Progenitor cell of endocrine pancreas (in vitro differentiated cells): Measurements from ENCODE around the gene PEG3. TPM values are rescaled to one million over a fixed set of nuclear protein-coding genes. Genes with fewer than 3 reads are reported as not detected.

Experiments used
- DNase-seq: peaks from one replicate; pipeline ENCODE4 v3.0.0; 2021; ENCODE audit warnings: low spot score; ENCODE audit not compliant: unreplicated experiment
- H3K27ac Mint-ChIP-seq: 2 replicates; pipeline ENCODE4 v1.8.0; 2021; ENCODE audit warnings: mild to moderate bottlenecking, moderate library complexity, mixed read lengths
- H3K27me3 Mint-ChIP-seq: 2 replicates; pipeline ENCODE4 v1.8.0; 2021; ENCODE audit warnings: mixed read lengths
- H3K36me3 Mint-ChIP-seq: 2 replicates; pipeline ENCODE4 v1.8.0; 2022; ENCODE audit warnings: mixed read lengths; ENCODE audit not compliant: insufficient read depth
- H3K4me1 Mint-ChIP-seq: 2 replicates; pipeline ENCODE4 v1.8.0; 2021; ENCODE audit warnings: low read depth, mixed read lengths
- H3K4me3 Mint-ChIP-seq: 2 replicates; pipeline ENCODE4 v1.8.0; 2021; ENCODE audit warnings: low read depth, mild to moderate bottlenecking, moderate library complexity, mixed read lengths
- H3K9me3 Mint-ChIP-seq: 2 replicates; pipeline ENCODE4 v1.8.0; 2021; ENCODE audit warnings: low read depth, mixed read lengths
- long read RNA-seq: library from polyadenylated mRNA; unstranded; transcript quantifications from one replicate; pipeline ENCODE4 v2.0.0, GENCODE V29; 2020
- total RNA-seq: library from RNA; stranded (reverse); gene quantifications from 2 replicates; pipeline ENCODE4 v1.2.1, GENCODE V29; 2021
- TF ChIP-seq, protein P1 (sequence below): fragments of 200-600 bp; sonication (generic); IDR thresholded peaks from one replicate; pipeline ENCODE4 v1.5.0; 2021; ENCODE audit warnings: antibody characterized with exemption, mild to moderate bottlenecking; ENCODE audit not compliant: unreplicated experiment

Gene PEG3
- total RNA-seq = not detected in 2 replicates
- long read RNA-seq = 0 reads

DNA sequence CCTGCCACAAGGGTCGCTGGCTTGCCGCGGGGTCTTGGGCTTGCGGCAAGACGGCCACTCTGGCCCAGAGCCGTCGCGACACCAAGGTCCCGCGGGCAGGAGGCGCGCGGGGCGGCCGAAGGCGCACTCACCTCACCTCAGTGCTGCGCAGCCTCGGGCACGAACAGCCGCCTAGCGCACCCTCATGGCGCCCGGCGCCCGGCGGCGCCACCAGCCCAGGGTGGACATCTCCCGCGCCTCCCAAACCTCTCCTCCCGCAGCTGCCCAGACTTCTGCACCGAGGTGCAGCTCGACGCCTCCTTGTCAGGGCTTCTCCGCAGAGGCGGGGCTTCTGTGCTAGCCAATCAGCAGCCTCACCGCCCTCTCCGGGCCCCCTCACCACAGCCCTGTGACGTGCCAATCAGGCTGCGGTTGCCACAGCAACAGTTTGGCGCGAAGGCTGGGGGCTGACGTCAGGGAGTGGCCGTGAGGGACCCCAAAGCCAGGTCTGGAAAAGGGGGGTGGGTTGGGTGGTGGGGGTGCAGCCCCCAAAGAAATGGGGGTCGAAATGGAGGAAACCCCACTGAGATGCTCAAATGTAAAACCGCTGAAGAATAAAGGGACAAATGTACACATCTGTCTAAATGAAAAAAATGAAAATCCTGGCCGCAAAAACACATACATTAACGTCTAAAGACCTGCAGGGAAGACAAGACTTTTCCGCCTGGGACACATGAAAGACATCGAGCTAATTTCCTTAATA, at the start of gene PEG3, which contains the start of gene ZIM2:
PEG3 (minus strand) TSS at position 276 of the 742 bp plus-strand sequence. CDS start 16,071 bp downstream, outside the sequence.
ZIM2 (minus strand) TSS at position 276 of the 742 bp plus-strand sequence. CDS start 16,449 bp downstream, outside the sequence.
- TF ChIP-seq, protein P1, sequence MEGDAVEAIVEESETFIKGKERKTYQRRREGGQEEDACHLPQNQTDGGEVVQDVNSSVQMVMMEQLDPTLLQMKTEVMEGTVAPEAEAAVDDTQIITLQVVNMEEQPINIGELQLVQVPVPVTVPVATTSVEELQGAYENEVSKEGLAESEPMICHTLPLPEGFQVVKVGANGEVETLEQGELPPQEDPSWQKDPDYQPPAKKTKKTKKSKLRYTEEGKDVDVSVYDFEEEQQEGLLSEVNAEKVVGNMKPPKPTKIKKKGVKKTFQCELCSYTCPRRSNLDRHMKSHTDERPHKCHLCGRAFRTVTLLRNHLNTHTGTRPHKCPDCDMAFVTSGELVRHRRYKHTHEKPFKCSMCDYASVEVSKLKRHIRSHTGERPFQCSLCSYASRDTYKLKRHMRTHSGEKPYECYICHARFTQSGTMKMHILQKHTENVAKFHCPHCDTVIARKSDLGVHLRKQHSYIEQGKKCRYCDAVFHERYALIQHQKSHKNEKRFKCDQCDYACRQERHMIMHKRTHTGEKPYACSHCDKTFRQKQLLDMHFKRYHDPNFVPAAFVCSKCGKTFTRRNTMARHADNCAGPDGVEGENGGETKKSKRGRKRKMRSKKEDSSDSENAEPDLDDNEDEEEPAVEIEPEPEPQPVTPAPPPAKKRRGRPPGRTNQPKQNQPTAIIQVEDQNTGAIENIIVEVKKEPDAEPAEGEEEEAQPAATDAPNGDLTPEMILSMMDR = no peak
- no peaks in the 10 kb centered on the region for H3K27me3 Mint-ChIP-seq
- no peak within 1 kb of the TSS for H3K27ac Mint-ChIP-seq
- DNase-seq = no peak
- H3K4me3 Mint-ChIP-seq = no peak within 1 kb of the TSS
- peaks cover 13% of the 10 kb centered on the region for H3K36me3 Mint-ChIP-seq
- H3K9me3 Mint-ChIP-seq = peaks cover 28% of the 10 kb centered on the region
- H3K4me1 Mint-ChIP-seq = no peaks in the 10 kb centered on the region

DNA sequence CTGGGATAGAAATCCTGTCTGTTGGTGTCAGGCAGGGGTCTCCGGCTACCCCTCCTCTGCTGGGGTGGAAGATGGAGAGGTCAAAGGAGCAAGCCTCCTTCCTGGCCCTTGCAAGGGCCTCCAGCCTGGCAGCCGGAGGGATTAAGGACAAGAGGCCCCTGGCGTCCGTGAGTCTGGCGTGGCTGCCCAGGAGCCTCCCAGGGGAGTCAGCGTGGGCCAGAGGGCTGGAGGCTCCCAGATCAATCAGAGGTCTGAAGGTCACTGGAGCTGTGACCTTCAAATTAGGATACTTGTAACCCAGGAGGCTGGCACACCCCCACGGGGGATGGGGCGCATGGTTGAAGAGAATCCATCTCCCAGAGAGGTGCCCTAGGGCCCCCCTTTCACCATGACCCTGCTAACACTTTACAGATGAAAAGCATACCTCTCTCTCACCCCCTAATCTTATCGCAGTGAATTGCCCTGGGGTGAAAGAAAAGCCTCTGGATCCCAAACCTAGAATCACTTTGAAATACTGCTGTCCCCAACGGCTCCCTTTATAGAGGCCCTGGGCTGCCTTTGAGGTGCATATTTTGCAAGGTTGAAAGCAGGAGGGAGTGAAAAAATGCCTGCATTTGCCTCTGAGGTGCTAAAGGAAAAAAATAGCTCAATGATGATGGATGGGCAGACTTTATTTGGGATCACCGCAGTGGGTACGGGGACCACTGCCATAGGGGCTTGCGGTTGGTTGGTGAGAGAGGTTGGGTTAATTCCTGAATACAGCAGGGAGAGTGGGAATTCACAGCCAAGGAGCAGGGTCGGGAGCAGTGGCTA, 44.9 kb upstream of the PEG3 start:
- DNase-seq = no peak
- Mint-ChIP-seq H3K9me3 (peaks cover 54% of the 10 kb centered on the region), H3K27ac (no peak overlapping the region), H3K36me3 (peaks cover 7% of the 10 kb centered on the region), H3K4me1 (no peaks in the 10 kb centered on the region), H3K27me3 (no peaks in the 10 kb centered on the region), H3K4me3 (no peak overlapping the region)
- TF ChIP-seq, protein P1 = no peak

DNA sequence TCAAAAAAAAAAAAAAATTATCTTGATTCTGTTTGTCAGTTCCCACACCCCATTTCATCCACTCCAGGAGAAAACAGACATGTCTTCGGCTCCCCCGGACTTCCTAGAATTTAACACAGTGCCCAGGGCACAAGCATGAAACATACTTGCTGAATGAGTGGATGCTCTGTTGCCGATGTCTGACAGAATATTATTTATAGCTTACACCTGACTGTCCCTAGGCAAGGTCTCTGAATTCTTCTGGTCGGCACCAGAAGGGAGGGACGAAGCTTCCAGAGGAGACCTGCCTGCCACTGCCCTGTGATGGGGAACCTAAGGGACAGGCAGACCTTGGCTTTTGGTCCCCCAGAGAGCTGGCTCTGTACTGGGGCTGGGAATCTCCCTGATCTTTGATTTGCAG, 43.9 kb upstream of the PEG3 start:
- Mint-ChIP-seq H3K4me1 (no peaks in the 10 kb centered on the region), H3K27ac (no peak overlapping the region), H3K36me3 (peaks cover 5% of the 10 kb centered on the region), H3K9me3 (peaks cover 55% of the 10 kb centered on the region), H3K27me3 (no peaks in the 10 kb centered on the region), H3K4me3 (no peak overlapping the region)
- TF ChIP-seq, protein P1 = no peak
- DNase-seq = no peak

DNA sequence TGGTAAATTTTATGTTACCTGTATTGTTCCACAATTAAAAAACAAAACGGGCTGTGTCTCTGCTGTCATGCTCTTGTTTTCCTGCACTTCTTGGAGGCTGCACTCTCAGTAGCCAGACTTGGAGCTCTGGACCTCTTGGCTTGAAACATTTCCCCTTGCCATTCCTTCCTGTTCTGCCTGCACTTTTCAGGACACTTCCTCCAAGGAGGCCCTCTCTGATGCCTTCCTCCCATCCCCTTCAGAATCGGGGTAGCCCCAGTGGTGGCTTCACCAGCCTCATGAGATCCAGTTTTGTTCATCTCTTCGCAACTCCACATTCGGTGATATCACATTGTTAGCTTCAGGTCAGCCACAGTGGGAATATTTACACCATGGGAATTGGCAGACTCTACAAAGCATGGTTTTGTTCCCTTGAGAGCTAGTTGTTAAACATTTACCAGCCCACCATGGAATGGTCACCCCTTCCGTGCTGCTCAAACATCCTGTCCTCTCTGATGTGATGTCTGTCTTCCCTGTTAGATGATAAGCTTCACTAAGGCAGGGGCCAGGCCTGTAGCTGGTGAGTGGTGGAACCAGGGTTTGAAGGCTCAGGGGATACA, 40.2 kb upstream of the PEG3 start:
- DNase-seq = no peak
- peaks cover 40% of the 10 kb centered on the region for H3K9me3 Mint-ChIP-seq
- H3K36me3 Mint-ChIP-seq = peaks cover 7% of the 10 kb centered on the region
- H3K27me3 Mint-ChIP-seq = no peaks in the 10 kb centered on the region
- H3K4me3 Mint-ChIP-seq = no peak overlapping the region
- no peak overlapping the region for H3K27ac Mint-ChIP-seq
- H3K4me1 Mint-ChIP-seq = no peaks in the 10 kb centered on the region
- TF ChIP-seq, protein P1 = no peak
